Fibroblast of mammary gland (primary cell): Measurements from ENCODE around the gene FOXN3.

Source experiments
- DNase-seq: peaks from one replicate; pipeline ENCODE4 v3.0.0-alpha.2; 2010; ENCODE audit warnings: low read depth
- H3K4me3 ChIP-seq: 2 replicates; pipeline ENCODE4 v1.5.1; 2011; ENCODE audit warnings: low read depth, mild to moderate bottlenecking, low read length, moderate library complexity; ENCODE audit not compliant: control insufficient read depth
- CTCF ChIP-seq: conservative IDR thresholded peaks from 2 replicates; pipeline ENCODE4 v1.5.1; 2011; ENCODE audit warnings: low read depth, low read length, inconsistent platforms; ENCODE audit not compliant: control insufficient read depth, insufficient read depth

Gene FOXN3

DNA sequence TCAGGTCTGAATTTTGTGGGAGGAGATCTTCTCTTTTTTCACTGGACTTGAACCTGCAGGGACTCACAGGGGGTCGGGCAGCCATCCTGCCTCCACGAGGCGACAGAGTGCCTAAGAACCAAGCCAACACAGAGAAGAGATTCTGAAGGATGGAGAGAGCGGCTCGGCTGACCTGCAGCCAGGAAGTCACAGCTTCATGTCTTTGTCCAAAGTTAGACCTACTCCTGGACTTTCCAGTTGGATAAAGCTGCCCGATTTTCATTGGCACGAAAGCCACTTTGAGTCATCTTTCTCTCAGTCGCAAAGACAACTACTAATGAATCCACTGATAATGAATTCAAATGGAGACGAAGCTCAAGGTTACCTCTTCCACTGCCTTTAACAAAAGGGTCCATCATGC, 106.8 kb downstream of the FOXN3 start:
- no peak for DNase-seq
- no peak for TF ChIP-seq CTCF
- no peak overlapping the region for H3K4me3 ChIP-seq

- H3K4me3 ChIP-seq, result no peak overlapping the region
- TF ChIP-seq CTCF, result no peak
These were observed 107.3 kb downstream of the FOXN3 start for GRCh38 chr14:89309670-89310177.

GRCh38 chr14:89308232-89308959, 108.6 kb downstream of the FOXN3 start:
- DNase-seq, result peak; percentile 53
- TF ChIP-seq CTCF, result no peak
- H3K4me3 ChIP-seq, result no peak overlapping the region

More at GRCh38 chr14:89309670-89310177, 107.3 kb downstream of the FOXN3 start:
- DNase-seq, result no peak

GRCh38 chr14:89307409-89307808, 109.6 kb downstream of the FOXN3 start:
- no peak overlapping the region for H3K4me3 ChIP-seq
- no peak for TF ChIP-seq CTCF
- DNase-seq, result no peak

- peak; percentile 83 for DNase-seq
- no peak for TF ChIP-seq CTCF
- H3K4me3 ChIP-seq, result no peak overlapping the region
These were observed 111.9 kb downstream of the FOXN3 start for GRCh38 chr14:89304972-89305703.

- no peak overlapping the region for H3K4me3 ChIP-seq
- no peak for TF ChIP-seq CTCF
- no peak for DNase-seq
These were observed 112.5 kb downstream of the FOXN3 start for GRCh38 chr14:89304561-89304960.
